GM12891 (cell line): Measurements from ENCODE around the gene MYH6.

ENCODE experiments used
- PAX5 ChIP-seq: IDR thresholded peaks from 2 replicates; pipeline ENCODE4 v1.6.1; 2011; ENCODE audit warnings: low read length, moderate library complexity, mild to moderate bottlenecking; ENCODE audit not compliant: insufficient read depth, severe bottlenecking
- POLR2A ChIP-seq: IDR thresholded peaks from 2 replicates; pipeline ENCODE4 v1.6.1; 2011; ENCODE audit warnings: low read depth, low read length, control low read depth
- POLR2AphosphoS5 ChIP-seq: IDR thresholded peaks from 2 replicates; pipeline ENCODE4 v1.6.1; 2011; ENCODE audit warnings: low read depth, low read length, control low read depth
- SPI1 ChIP-seq: IDR thresholded peaks from 2 replicates; pipeline ENCODE4 v1.6.1; 2011; ENCODE audit warnings: low read depth, low read length, control low read depth

DNA sequence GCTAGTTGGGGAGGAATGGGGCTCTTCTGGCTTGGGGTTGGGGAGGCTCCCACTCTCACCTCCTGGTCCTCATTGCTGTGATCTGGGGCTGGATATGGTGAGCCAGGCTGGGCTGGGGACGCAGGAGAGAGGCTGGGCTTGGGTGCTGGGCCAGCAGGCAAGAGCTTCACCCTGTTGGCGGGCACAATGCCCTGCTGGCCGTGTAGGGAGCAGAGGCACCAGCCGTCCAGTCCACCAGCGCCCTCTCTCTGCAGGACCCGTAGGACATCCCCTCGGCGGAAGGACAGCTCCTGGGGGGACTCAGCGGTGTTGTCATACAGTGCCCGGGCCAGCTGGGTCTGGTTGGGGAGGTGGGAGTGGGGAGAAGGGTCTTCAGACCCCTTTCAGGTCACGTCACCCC, 47.6 kb downstream of the MYH6 start:
- TF ChIP-seq POLR2A (no peak), POLR2AphosphoS5 (no peak), PAX5 (no peak), SPI1 (no peak)
